SK-N-SH (cell line): ENCODE results near the gene SH3BP1. TPM values are rescaled to one million over a fixed set of nuclear protein-coding genes. Genes with fewer than 3 reads are reported as not detected.

Source experiments
- CTCF ChIA-PET: fragments of 300-600, 350-600 bp; formaldehyde crosslinking; extraction: SDS; loops from one replicate; lab custom pipeline; 2021; lab: Yijun Ruan, JAX
- POLR2A ChIA-PET: fragments of 350-600 bp; sonication (Branson Sonifier 250); formaldehyde crosslinking; extraction: SDS; loops from one replicate; lab custom pipeline; 2020; ENCODE audit warnings: antibody characterized with exemption, inconsistent platforms; lab: Yijun Ruan, JAX
- DNase-seq: peaks from one replicate; pipeline ENCODE4 v3.0.0; 2012
- H2AFZ ChIP-seq: fragments of 200-600 bp; sonication (generic); 2 replicates; pipeline ENCODE4 v1.8.1; 2016; ENCODE audit warnings: antibody characterized with exemption, mild to moderate bottlenecking, low read depth
- H3F3A ChIP-seq: fragments of 200-600 bp; sonication (generic); replicated peaks from 2 replicates; pipeline ENCODE3; 2016; ENCODE audit warnings: antibody characterized with exemption, mild to moderate bottlenecking; ENCODE audit not compliant: insufficient read depth
- H3K27ac ChIP-seq, 2 experiments: fragments of 200-500 bp in 1 of 2; fragments of 200-600 bp in 1 of 2; sonication (Bioruptor generic) in 1 of 2; sonication (generic), shearing (Covaris generic) in 1 of 2; 2 replicates each; pipeline versions ENCODE4 v1.5.1 to v1.6.1; 2014 to 2016; ENCODE audit warnings: low read depth in 2 of 2, inconsistent platforms in 1 of 2, low read length in 1 of 2, mild to moderate bottlenecking in 1 of 2, mixed read lengths in 1 of 2
- H3K27me3 ChIP-seq: fragments of 200-600 bp; sonication (generic), shearing (Covaris generic); 2 replicates; pipeline ENCODE4 v1.6.1; 2016; ENCODE audit warnings: mixed run types; ENCODE audit not compliant: insufficient read depth
- H3K36me3 ChIP-seq, 2 experiments: fragments of 200-500 bp in 1 of 2; fragments of 200-600 bp in 1 of 2; sonication (Bioruptor generic) in 1 of 2; sonication (generic) in 1 of 2; replicated peaks in 1 of 2; 2 replicates each; pipeline versions ENCODE3 to v1.5.1; 2014 to 2016; ENCODE audit warnings: low read length in 1 of 2, mild to moderate bottlenecking in 1 of 2; ENCODE audit not compliant: insufficient read depth in 2 of 2, control insufficient read depth in 1 of 2
- H3K4me1 ChIP-seq, 2 experiments: fragments of 200-500 bp in 1 of 2; fragments of 200-600 bp in 1 of 2; sonication (Bioruptor generic) in 1 of 2; sonication (generic), shearing (Covaris generic) in 1 of 2; 2 replicates each; pipeline versions ENCODE4 v1.5.1 to v1.6.1; 2014 to 2016; ENCODE audit warnings: low read depth in 1 of 2, low read length in 1 of 2, mixed run types in 1 of 2; ENCODE audit not compliant: insufficient read depth in 2 of 2, control insufficient read depth in 1 of 2
- H3K4me2 ChIP-seq: fragments of 200-600 bp; sonication (generic), shearing (Covaris generic); 2 replicates; pipeline ENCODE4 v1.6.1; 2017; ENCODE audit warnings: mixed run types
- H3K4me3 ChIP-seq, 2 experiments: fragments of 200-500 bp in 1 of 2; fragments of 200-600 bp in 1 of 2; sonication (Bioruptor generic) in 1 of 2; sonication (generic), shearing (Covaris generic) in 1 of 2; 2 replicates each; pipeline versions ENCODE4 v1.5.1 to v1.8.1; 2014 to 2016; ENCODE audit warnings: low read depth in 2 of 2, inconsistent platforms in 1 of 2, low read length in 1 of 2, mild to moderate bottlenecking in 1 of 2, mixed read lengths in 1 of 2, moderate library complexity in 1 of 2
- H3K79me2 ChIP-seq: fragments of 200-600 bp; sonication (generic); 2 replicates; pipeline ENCODE4 v1.8.1; 2017; ENCODE audit warnings: mild to moderate bottlenecking; ENCODE audit not compliant: insufficient read depth
- H3K9ac ChIP-seq: fragments of 200-600 bp; sonication (generic); 2 replicates; pipeline ENCODE4 v1.6.1; 2017; ENCODE audit warnings: mixed run types
- H3K9me2 ChIP-seq: fragments of 200-600 bp; sonication (generic); 2 replicates; pipeline ENCODE4 v1.6.1; 2017; ENCODE audit warnings: mixed run types
- H3K9me3 ChIP-seq: fragments of 200-600 bp; sonication (generic); 2 replicates; pipeline ENCODE4 v1.6.1; 2017; ENCODE audit warnings: mixed run types, mild to moderate bottlenecking, moderate library complexity
- H4K20me1 ChIP-seq: fragments of 200-600 bp; sonication (generic); 2 replicates; pipeline ENCODE4 v1.6.1; 2017; ENCODE audit warnings: mild to moderate bottlenecking, mixed run types; ENCODE audit not compliant: insufficient read depth
- ELF1 ChIP-seq: IDR thresholded peaks from 2 replicates; pipeline ENCODE4 v1.4.0; 2012
- EP300 ChIP-seq, 2 experiments: IDR thresholded peaks; 2 replicates each; pipeline versions ENCODE4 v1.4.0 to v1.6.1; 2012; ENCODE audit warnings: borderline replicate concordance in 1 of 2, low read depth in 1 of 2, low read length in 1 of 2
- FOSL2 ChIP-seq: IDR thresholded peaks from 2 replicates; pipeline ENCODE4 v1.4.0; 2012; ENCODE audit warnings: low read depth, mild to moderate bottlenecking, moderate library complexity, borderline replicate concordance
- FOXJ3 ChIP-seq: sonication (generic); formaldehyde crosslinking; IDR thresholded peaks from 2 replicates; pipeline ENCODE4 v1.5.1; 2020; ENCODE audit warnings: mild to moderate bottlenecking, missing genetic modification reagents
- FOXM1 ChIP-seq: IDR thresholded peaks from 2 replicates; pipeline ENCODE4 v1.4.0; 2012; ENCODE audit warnings: low read depth, mild to moderate bottlenecking
- GATA2 ChIP-seq: sonication (generic); formaldehyde crosslinking; IDR thresholded peaks from 2 replicates; pipeline ENCODE4 v1.5.0; 2020; ENCODE audit warnings: mild to moderate bottlenecking, missing genetic modification reagents
- JUND ChIP-seq: IDR thresholded peaks from 2 replicates; pipeline ENCODE4 v1.4.0; 2012
- MXI1 ChIP-seq: IDR thresholded peaks from 2 replicates; pipeline ENCODE4 v1.6.1; 2012; ENCODE audit warnings: mild to moderate bottlenecking, low read depth, low read length, improper control_type of control experiment
- NFIC ChIP-seq: IDR thresholded peaks from 2 replicates; pipeline ENCODE4 v1.4.0; 2012; ENCODE audit warnings: borderline replicate concordance
- NRF1 ChIP-seq: IDR thresholded peaks from 2 replicates; pipeline ENCODE4 v1.6.1; 2012; ENCODE audit warnings: low read depth, mild to moderate bottlenecking, low read length
- POLR2AphosphoS5 ChIP-seq: IDR thresholded peaks from 2 replicates; pipeline ENCODE4 v1.6.1; 2012; ENCODE audit warnings: low read depth, low read length
- RCOR1 ChIP-seq: fragments of 150-350 bp; IDR thresholded peaks from 2 replicates; pipeline ENCODE4 v1.6.1; 2017; ENCODE audit warnings: antibody characterized with exemption, low read length
- RFX5 ChIP-seq: IDR thresholded peaks from 2 replicates; pipeline ENCODE4 v1.6.1; 2012; ENCODE audit warnings: mild to moderate bottlenecking, improper control_type of control experiment, low read length
- RXRA ChIP-seq: IDR thresholded peaks from 2 replicates; pipeline ENCODE4 v1.4.0; 2012; ENCODE audit warnings: low read depth, mild to moderate bottlenecking, borderline replicate concordance
- TCF12 ChIP-seq: IDR thresholded peaks from 2 replicates; pipeline ENCODE4 v1.4.0; 2012
- TEAD4 ChIP-seq: IDR thresholded peaks from 2 replicates; pipeline ENCODE4 v1.4.0; 2012; ENCODE audit warnings: mild to moderate bottlenecking, borderline replicate concordance; ENCODE audit not compliant: insufficient read depth
- YY1 ChIP-seq: IDR thresholded peaks from 2 replicates; pipeline ENCODE4 v1.4.0; 2012; ENCODE audit warnings: low read depth, mild to moderate bottlenecking
- WGBS: methylation state at CpG from one replicate; pipeline ENCODE4 v1.1.6; 2017; ENCODE audit warnings: low lambda C conversion rate; 5-methylcytosine and 5-hydroxymethylcytosine counted together
- polyA plus RNA-seq, 3 experiments: library from polyadenylated mRNA; depleted of rRNA; stranded (reverse); fragments of >200 nt; gene quantifications; 2 replicates each; pipeline ENCODE4 v1.2.3, GENCODE V29; 2012
- TF ChIP-seq, protein P1 (sequence below): IDR thresholded peaks from 2 replicates; pipeline ENCODE4 v1.4.0; 2012; ENCODE audit warnings: low read depth, borderline replicate concordance
- TF ChIP-seq, protein P2 (sequence below): fragments of 150-350 bp; IDR thresholded peaks from 2 replicates; pipeline ENCODE4 v1.6.1; 2016; ENCODE audit warnings: mild to moderate bottlenecking, low read depth, low read length
- TF ChIP-seq, protein P3 (sequence below): fragments of 200-600 bp; sonication (generic); IDR thresholded peaks from 2 replicates; pipeline ENCODE4 v1.6.1; 2017; ENCODE audit warnings: antibody characterized with exemption, mild to moderate bottlenecking, moderate library complexity
- TF ChIP-seq, protein P4 (sequence below): IDR thresholded peaks from 2 replicates; pipeline ENCODE4 v1.4.0; 2012; ENCODE audit warnings: low read depth, borderline replicate concordance
- TF ChIP-seq, protein P5 (sequence below): IDR thresholded peaks from 2 replicates; pipeline ENCODE4; 2012
- TF ChIP-seq, protein P6 (sequence below): IDR thresholded peaks from 2 replicates; pipeline ENCODE4 v1.4.0; 2012; ENCODE audit warnings: low read depth

Gene SH3BP1
- polyA plus RNA-seq, 1 of the 3 experiments (the other 2 are of a cell fraction), result 8.9 TPM

DNA sequence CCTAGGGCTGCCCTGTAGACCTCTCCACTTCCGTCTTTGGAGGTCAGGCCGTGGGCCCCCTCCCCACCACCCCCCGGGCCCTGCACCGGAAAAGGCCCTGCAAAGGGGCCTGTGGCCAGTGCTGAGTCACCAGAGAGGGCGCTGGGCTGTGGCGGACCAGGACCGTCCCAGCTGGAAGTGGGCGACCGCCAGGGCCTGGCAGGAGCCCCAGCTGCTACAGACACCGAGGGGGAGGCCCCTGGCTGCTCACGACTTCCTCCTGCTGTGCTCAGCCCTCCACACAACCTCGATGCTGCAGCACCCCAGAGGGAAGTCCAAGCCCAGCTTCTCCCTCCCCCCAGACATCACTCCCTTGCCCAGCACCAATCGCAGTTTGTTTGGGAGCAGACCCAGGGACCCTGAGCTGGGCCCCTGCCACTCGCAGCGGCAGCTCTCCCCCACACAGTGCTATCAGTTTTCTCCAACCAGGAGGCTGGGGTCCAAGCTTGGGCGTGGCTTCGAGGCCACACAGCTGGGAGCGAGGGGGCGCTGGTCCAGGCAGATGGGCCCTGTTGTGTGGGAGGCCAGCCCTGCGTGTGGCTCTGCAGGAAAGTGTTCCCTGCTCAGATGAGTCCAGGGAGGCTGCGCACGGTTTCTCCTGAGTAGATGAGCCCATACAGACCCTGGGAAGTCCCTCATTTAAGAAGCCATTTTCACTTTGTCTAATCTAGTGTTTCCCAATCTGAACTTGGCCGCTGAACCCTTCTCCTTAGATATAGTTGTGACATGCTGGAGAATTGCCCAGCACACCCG is 5.6 kb upstream of the SH3BP1 start:
- Histone ChIP-seq H4K20me1 (no peaks in the 10 kb centered on the region), H3K79me2 (no peaks in the 10 kb centered on the region), H3K36me3 (peaks cover 0 to 17% of the 10 kb centered on the region in 2 experiments), H3F3A (peaks cover 14% of the 10 kb centered on the region), H3K27me3 (no peaks in the 10 kb centered on the region), H3K9me2 (no peaks in the 10 kb centered on the region), H2AFZ (peak overlapping the region; percentile 45), H3K4me3 (peak overlapping the region; percentile 2 to 7; a peak in 2 of 4 replicates), H3K9ac (peak overlapping the region; percentile 44; the same call in 1 of the 2 replicates), H3K4me1 (peaks cover 23 to 51% of the 10 kb centered on the region in 2 experiments), H3K9me3 (no peaks in the 10 kb centered on the region), H3K27ac (peak overlapping the region; percentile 69 to 98), H3K4me2 (peak overlapping the region; percentile 71)
- CTCF ChIA-PET, result interaction anchor here (0.9 to 34.3 kb wide), 19 partner anchors 9 to 374 kb away, joined by 3 to 898 read pairs (median 6); partner anchors contain the start of genes LGALS1, NOL12 and PDXP
- WGBS, result 22% methylated on average over 11 of the region's 24 CpGs
- POLR2A ChIA-PET, result interaction anchor here (0.6 to 2.8 kb wide), 10 partner anchors 8 to 47 kb away, joined by 3 to 16 read pairs (median 5); partner anchors contain the start of genes GGA1 and PDXP
- DNase-seq, result peak; percentile 91
- TF ChIP-seq NFIC, result 0 out of 2 replicates have a peak, but pooled peaks have one; percentile 33
- TF ChIP-seq, protein P1, sequence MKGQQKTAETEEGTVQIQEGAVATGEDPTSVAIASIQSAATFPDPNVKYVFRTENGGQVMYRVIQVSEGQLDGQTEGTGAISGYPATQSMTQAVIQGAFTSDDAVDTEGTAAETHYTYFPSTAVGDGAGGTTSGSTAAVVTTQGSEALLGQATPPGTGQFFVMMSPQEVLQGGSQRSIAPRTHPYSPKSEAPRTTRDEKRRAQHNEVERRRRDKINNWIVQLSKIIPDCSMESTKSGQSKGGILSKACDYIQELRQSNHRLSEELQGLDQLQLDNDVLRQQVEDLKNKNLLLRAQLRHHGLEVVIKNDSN, result no peak
- peak; percentile 50; the same call in 1 of the 2 replicates for TF ChIP-seq TCF12
- TF ChIP-seq JUND, result no peak
- TF ChIP-seq TEAD4, result no peak
- TF ChIP-seq EP300 (IDR thresholded peaks at IDR 0.05; ENCODE audit: borderline replicate concordance in 1 of 2, low read depth in 1 of 2, low read length in 1 of 2), result peak in 1 of 2 experiments; percentile 25; a peak in 1 of 4 replicates
- TF ChIP-seq GATA2 (CRISPR knock-in tag), result no peak
- TF ChIP-seq, protein P2, sequence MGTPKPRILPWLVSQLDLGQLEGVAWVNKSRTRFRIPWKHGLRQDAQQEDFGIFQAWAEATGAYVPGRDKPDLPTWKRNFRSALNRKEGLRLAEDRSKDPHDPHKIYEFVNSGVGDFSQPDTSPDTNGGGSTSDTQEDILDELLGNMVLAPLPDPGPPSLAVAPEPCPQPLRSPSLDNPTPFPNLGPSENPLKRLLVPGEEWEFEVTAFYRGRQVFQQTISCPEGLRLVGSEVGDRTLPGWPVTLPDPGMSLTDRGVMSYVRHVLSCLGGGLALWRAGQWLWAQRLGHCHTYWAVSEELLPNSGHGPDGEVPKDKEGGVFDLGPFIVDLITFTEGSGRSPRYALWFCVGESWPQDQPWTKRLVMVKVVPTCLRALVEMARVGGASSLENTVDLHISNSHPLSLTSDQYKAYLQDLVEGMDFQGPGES, result no peak
- peak; percentile 45; the same call in 1 of the 2 replicates for TF ChIP-seq FOSL2
- TF ChIP-seq MXI1, result peak; percentile 46
- TF ChIP-seq FOXJ3 (CRISPR knock-in tag), result no peak
- TF ChIP-seq, protein P3, sequence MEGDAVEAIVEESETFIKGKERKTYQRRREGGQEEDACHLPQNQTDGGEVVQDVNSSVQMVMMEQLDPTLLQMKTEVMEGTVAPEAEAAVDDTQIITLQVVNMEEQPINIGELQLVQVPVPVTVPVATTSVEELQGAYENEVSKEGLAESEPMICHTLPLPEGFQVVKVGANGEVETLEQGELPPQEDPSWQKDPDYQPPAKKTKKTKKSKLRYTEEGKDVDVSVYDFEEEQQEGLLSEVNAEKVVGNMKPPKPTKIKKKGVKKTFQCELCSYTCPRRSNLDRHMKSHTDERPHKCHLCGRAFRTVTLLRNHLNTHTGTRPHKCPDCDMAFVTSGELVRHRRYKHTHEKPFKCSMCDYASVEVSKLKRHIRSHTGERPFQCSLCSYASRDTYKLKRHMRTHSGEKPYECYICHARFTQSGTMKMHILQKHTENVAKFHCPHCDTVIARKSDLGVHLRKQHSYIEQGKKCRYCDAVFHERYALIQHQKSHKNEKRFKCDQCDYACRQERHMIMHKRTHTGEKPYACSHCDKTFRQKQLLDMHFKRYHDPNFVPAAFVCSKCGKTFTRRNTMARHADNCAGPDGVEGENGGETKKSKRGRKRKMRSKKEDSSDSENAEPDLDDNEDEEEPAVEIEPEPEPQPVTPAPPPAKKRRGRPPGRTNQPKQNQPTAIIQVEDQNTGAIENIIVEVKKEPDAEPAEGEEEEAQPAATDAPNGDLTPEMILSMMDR, result peak; percentile 41
- TF ChIP-seq FOXM1, result no peak
- no peak for TF ChIP-seq RFX5
- TF ChIP-seq, protein P4, sequence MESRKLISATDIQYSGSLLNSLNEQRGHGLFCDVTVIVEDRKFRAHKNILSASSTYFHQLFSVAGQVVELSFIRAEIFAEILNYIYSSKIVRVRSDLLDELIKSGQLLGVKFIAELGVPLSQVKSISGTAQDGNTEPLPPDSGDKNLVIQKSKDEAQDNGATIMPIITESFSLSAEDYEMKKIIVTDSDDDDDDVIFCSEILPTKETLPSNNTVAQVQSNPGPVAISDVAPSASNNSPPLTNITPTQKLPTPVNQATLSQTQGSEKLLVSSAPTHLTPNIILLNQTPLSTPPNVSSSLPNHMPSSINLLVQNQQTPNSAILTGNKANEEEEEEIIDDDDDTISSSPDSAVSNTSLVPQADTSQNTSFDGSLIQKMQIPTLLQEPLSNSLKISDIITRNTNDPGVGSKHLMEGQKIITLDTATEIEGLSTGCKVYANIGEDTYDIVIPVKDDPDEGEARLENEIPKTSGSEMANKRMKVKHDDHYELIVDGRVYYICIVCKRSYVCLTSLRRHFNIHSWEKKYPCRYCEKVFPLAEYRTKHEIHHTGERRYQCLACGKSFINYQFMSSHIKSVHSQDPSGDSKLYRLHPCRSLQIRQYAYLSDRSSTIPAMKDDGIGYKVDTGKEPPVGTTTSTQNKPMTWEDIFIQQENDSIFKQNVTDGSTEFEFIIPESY, result no peak
- TF ChIP-seq NRF1, result peak; percentile 55; the same call in 1 of the 2 replicates
- TF ChIP-seq, protein P5, sequence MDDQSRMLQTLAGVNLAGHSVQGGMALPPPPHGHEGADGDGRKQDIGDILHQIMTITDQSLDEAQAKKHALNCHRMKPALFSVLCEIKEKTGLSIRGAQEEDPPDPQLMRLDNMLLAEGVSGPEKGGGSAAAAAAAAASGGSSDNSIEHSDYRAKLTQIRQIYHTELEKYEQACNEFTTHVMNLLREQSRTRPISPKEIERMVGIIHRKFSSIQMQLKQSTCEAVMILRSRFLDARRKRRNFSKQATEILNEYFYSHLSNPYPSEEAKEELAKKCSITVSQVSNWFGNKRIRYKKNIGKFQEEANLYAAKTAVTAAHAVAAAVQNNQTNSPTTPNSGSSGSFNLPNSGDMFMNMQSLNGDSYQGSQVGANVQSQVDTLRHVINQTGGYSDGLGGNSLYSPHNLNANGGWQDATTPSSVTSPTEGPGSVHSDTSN, result no peak; the same call in 1 of the 2 replicates
- TF ChIP-seq, protein P6, sequence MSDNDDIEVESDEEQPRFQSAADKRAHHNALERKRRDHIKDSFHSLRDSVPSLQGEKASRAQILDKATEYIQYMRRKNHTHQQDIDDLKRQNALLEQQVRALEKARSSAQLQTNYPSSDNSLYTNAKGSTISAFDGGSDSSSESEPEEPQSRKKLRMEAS, result no peak
- 0 out of 2 replicates have a peak, but pooled peaks have one; percentile 6 for TF ChIP-seq RCOR1
- TF ChIP-seq RXRA, result no peak
- TF ChIP-seq POLR2AphosphoS5, result no peak; the same call in 1 of the 2 replicates
- TF ChIP-seq ELF1, result 0 out of 2 replicates have a peak, but pooled peaks have one; percentile 25
- TF ChIP-seq YY1, result no peak
